Right kidney (tissue), 1 donor: ENCODE data around the gene FAM219A.

Experiments used
- DNase-seq: peaks from one replicate; pipeline ENCODE4 v3.0.0-alpha.2; 2016

FAM219A gene

DNA sequence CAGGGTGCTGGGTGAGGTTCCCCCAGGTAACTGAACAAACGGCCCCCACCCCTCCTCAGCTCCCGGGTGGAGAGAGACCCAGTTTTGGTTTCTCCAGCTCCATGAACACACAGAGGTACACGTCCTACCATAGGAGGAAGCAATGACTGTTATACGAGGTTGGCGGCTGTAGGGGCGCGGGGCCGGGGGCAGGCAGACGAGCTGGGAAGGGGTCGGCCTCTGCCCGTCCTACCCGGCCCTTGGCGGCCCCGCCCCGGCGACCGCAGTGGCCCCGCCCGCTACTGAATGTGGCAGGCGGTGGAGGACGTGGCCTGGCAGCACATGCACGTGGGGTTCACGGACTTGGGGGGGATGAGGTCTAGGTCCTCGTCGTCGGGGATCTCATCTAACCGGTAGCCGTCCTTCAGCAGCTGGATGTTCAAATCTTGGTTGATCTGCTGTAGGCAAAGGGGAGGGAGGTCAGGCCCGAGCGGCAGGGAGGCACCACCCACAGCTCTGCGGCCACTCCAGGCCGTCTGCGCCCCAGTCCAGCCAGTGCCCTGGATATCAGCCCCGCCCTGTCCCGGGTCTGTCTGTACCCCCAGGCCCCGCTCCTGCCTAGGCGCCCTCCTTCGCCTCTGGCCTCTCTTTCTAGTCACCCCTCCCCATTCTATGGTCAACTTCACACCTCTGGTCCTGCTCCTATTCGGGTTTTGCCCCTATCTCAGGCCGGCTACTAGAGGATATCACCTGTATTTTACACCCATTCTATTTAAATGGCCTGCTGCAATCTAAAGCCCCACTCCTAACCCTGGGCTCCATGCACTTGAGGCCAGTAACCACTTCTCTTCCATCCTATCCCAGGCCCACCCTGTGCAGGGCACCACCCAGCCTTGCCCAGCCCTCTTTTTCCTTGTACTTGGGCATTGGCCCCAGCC, 57.4 kb downstream of the FAM219A start:
- DNase-seq, result no peak

DNA sequence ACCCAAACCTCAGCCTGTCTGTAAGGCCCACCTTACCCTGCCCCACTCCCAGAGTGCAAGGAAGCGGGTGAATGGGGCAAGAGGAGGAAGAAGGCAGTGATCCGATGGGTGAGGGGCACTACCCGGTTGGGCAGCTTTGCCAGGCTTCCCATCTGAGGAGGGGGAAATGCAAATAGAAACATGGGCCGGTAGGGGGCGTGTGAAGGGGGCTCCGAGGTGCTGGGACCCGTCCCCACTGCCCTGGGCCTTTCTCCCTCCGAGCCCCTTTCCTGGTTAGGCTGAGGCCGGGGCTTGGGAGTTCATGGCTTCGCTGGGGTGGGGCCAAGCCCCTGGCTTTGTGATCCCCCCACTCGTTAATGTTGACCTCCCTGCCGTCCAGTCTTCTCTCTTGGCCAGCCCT, 58.1 kb downstream of the FAM219A start:
- no peak for DNase-seq

DNA sequence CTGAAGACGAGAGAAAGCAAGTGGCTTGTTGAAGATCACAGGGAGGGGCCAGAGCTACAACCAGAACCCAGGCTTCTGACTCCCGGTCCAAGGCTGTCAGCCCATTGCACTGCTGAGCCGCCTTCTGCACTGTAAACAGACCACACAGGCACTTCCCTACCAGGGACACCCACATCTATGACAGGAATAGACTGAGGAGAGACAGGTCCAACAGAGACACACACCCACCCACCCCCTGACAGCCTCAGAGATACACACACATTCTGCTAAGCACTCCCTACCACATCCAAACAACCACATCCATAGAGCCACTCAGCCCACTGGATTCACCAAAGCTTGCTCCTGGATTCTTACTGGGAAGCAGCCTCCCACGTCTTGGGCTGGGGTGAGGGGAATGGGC, 58.6 kb downstream of the FAM219A start:
- DNase-seq, result no peak

DNA sequence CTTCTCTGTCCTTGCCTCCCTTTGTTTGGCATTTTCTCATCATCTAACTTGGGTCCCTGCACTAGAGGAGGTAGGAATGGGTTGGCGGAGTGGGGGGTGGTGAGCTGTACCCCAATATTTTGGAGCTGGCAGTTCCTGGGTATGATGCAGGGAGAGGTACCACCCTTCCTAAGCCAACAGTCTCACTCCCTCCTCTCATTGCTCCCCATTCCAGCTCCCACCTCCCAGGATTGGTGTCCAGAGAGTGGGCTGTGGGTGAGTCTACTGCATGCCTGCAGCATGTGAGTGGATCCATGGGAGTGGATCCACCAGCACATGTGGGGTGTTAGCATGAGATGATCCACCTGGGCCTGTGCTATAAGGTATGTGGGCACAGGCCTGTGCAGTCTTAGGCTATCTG, 59.5 kb downstream of the FAM219A start:
- no peak for DNase-seq

DNA sequence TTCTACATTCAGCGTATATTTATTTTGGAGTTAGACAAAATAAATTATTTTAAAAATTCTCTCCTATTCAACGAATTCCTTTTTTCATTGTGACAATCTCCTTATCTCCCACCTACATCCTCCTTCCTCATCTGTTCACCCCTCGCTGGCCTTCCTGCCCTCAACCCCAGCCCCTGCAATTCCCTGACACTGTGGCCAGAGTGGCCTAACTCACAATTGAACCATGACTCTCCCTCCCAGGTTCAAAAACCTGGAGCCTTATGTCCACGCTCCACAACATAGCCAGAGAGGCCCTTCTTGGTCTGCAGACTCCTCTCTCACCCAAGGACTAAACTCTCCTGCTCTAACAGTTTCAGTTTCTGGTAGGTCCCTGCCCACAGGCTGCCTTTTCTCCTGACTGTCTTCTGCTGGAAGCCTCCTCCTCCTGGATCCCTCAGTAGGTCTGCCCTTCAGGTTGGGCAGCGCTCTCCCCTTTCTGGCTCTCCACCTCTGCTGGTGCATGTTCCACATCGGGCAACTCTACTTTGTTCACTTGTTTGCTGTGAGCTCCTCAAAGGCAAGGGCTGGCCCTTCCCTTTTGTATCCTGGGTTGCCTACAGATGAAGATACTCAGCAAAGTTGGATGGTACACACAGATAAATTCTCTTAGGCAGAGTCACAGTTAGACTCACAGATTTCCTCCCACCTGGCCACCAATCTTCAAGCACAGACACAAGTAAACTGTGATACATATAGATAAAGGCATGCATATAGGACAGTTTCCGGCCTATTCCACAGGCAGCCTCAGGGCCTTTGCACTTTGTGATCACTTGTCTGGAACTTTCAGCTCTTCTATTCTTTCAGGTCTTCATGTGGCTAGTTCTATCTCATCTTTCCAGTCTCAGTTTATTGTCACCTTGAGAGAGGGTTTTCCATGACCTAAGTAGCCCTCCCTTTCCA, 61.8 kb downstream of the FAM219A start:
- DNase-seq, result no peak

DNA sequence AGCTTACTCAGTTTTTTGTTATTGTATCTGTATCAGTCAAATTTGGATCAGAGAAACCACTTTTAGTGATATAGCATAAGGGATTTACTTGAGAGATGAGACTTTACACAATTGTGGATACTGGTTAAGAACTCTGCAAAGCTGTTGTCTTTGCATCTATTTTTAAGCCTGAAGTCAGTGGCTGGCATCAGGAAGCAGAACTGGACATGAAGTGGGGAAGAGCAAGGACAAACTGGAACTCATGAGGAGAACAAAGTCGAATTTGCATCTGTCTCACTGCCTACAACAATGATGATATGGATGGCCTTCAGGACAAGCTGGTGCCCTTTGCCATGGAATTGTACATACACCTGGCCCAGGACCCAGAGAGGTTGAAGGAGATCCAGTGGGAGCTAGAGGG, 65.9 kb downstream of the FAM219A start:
- no peak for DNase-seq

DNA sequence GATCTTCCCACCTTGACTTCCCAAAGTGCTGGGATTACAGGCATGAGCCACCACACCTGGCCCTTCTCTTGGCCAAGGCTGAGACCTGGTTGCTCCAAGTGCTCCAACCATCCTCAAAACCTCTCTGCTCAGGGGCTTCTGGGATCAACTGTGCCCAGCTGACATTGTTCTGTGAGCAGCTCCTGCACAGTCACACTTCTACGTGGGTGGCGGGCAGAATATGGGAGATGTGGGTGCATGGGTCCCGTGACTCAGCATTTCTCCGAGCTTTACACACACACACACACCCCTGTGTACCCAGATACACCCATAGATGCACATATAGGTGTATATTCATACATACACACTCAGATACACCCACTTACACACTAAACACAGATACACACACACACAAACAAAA, 71.1 kb downstream of the FAM219A start:
- DNase-seq, result no peak

DNA sequence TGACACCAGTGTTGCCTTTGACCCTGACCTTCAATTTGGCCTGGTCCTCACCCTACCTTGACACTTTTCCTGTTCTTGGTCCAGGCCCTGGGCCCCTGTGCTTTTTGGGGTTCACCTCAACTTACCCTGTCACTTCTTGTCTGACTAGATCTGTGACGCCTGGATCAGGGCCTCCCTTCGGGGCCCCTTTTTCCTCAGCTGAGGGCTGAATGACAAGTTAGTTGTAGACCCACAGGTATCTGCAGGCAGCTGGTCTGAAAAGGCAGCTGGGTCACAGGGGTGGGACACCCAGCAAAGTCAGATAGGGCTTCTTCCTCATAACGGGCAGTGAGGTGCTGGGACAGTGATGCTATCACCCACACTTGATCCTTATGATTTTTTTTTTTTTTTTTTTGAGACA, 71.7 kb downstream of the FAM219A start:
- DNase-seq, result no peak

DNA sequence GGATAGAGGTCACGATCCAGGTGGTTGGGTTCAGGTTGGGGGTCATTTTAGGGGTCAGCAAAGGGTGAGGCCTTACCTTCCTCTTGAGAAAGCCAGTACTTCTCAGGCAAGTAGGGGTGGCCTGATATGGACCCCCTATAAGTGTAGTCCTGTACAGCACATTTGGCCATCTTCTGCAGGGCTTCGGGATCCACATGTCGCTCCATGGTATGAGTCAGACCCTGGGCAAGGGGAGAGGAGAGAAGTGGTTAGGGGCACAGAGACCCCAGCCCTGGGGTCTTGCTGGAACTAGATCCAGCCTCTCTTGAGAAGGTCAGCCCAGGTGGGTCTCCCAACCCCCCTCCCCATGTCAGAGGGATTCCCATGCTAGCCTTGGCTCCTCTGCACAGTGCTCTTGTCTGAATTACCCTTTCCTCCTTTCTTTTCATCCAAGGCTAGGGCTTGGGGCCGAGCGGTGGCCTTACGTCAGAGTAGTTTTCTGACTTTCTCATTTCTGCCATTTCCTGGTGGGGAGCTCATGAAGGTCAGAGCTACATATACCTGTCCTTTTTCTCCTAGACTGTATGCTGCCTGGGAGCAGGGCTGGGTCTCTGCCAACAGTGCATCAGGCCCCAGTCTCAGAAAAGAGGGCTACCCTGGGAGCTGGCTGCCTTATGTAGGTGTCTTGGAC, 72.7 kb downstream of the FAM219A start:
- DNase-seq, result no peak

DNA sequence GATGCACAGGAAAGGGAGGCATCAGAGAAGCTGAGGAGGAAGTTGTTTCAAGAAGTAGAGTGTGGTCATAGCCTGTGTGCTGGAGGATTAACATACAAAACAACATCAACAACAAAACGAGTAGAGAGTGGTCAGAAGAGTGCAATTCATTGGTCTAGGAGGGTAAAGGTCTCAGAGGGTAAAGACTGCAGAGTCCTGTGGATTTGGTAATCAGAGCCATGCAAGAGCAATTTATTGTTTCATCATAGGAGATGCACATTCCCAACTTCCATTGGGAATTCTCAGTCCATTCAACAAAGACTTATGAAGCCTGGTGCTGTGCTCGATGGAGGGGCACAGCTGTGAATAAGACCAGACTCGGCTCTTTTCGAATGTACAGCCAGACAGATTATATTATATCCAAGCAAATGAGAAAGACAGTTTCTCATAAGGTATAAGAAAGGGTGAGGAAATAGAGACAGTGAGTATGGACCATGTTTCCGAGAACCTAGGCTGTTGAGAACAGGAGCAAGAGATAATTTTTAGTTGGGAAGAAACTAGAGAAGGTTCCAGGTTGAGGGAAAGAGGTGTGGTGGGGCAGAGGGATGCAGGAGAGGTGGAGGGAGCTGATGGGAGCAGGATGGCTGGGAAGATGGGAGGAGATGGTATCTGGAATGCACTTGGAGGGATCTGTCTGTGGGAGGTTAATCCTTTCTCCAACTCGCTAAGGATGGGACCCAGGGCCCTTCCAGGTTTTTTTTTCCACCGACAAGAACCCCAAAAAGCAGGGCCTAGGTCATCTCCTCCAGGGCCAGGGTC, 73.8 kb downstream of the FAM219A start:
- no peak for DNase-seq

DNA sequence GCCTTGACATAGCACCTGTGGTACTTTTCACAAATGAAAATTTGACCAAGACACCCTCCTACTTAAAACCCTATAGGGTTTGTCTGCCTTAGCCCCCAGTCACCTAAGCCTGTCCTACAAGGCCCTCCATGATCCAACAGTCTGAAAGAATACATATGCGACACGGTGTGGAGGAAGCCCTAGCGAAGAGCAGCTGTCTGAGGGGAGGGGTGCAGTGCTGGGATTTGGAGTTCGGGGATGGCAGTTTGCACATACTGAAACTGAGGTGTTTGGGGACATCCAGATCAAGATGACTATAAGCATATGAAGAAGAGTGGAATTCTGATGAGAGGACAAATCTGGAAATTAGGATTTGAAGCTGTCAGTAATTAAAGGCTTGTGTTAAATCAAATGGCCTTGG, 74.5 kb downstream of the FAM219A start:
- DNase-seq, result no peak

DNA sequence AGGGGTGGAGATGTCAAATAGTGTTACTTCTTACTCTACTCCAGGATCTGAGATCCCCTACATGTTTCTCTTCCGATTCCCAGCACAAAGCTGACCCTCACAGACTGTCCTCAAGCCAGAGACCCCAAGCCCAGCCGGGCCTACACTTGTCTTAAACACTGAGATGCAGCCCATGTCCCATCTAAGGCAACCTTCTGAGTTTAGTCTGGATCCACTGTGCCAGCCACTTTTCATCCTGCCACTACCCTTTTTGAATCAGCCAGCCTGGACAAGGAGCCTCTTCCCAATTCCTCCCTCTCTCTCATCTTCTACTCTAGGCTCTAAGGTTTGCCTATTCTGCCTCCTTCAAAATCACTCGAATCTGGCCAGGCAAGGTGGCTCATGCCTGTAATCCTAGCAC, 75.5 kb downstream of the FAM219A start:
- DNase-seq, result no peak

DNA sequence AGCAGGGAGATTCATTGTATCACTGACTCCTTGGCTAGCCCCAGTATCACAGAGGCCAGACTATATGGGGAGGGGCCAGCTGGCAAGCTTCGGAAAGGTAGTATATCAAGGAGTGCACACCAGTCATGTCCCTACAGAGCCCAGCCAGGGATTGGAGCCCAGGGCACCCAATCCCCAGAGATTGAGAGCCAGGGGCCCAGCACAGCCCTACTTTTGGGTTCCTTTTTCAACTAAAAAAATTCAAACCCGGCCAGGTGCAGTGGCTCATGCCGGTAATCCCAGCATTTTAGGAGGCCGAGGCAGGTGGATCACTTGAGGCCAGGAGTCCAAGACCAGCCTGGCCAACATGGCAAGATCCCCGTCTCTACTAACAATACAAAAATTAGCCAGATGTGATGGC, 76.3 kb downstream of the FAM219A start:
- no peak for DNase-seq

DNA sequence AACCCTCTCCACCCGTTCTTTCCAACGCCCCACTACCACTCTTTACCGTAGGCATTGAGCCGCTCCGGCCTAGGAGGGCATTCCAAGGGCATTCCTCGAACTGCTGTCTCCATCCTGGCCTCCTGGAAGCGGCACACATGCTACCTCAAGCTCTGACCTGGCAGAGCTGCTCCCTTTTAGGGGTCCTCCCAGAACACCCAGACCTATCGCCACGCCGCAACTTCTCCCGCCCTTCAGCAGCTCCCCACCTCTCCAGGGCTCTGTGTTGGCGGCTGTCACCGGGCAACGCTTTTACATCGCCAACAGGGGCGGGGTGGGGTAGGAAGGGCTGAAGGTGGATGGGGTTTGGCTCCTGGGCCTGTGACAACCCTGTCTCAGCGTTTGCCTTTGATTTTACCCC, 77.0 kb downstream of the FAM219A start:
- no peak for DNase-seq

DNA sequence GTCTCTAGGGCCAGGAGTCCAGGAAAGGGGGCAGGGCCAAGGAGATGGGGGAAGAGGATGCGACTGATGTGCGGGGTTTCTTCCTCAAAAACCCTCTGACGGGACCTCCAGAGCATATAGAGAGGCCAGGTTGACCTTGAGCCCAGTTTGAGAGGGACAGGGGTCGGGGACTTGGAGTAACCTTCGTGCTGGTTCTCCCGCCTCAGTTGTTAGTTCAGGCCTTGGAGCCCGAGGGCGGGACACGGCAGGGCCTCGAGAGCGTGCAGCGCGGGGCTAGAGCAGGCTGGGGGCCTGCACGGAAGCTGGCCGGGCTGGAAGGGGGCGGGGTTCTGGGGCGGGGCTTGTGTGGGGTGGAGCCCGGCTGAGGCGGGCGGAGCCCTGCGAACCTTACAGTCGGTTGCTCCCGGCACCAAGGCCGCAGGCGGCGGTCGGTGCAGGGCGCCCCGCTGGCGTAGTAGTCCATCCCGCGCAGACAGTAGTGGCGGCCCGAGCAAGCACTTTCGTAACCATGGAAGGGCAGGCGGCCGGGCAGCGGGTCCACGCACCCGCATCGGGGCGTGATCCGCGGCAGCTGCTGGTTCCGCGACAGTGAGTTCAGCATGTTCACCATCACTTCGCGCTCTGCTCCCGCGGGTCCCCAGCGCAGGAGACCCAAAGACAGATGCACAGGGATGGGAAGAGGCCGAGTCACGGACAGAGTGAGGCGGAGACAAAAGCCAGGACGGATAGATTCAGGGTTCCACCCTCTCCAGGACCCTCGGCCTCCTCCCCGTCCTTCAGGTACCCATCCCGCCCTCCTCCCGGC, 77.7 kb downstream of the FAM219A start:
- peak; percentile 78 for DNase-seq

DNA sequence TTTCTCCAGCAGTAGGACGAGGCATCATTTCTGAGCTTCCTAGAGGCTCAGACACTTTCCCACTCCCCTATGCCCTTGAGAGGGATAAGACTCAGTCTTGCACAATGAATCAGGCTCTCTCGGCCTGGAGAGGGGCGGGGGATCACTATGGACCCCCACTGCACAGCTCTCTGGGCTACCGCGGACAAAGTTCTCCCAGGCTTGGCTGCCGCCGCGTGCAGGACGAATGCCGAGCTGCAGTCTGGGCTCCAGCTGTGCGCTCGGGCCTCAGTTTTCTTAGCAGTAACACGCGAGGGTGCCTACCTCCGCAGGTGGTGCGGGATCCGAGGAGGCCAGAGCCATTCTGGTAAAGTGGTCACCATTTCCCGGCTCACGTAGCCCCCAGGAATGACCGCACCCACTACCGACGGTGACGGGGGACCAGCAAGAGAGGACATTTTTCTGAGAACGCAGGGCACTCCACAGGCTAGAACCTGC, 78.3 kb downstream of the FAM219A start:
- DNase-seq, result peak; percentile 60

DNA sequence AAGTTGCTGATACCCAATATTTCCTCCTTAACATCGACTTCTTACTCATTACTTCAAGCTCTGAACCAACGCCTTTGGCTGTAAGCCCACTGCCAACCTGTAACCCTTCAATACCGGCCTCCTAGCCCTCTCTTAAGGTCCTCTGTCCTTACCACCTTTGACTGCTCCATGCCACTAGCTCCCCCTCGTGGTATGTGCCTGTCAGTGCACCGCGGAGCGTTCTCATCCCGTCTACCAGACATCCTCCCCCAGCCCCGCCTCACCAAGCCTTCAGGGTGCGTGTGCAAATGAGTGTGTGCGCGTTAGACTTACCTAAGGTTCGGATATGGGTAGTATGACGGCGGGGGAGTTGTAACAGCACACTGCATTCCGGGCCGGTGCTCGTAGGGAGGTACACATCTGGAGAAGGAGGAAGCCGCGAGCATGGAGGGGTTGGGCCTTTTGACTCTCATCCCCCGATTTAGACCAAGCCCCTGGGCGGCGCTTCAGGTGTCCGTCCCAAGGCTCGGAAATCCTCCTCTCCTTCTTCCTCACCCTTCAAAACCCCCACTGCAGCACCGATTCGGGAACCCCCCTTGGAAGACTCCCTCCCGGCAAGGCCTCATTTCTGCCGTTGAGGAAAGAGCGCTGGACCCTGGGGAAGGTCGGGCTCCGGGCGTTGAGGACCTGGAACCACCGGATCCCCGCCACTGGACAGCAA, 78.9 kb downstream of the FAM219A start:
- DNase-seq, result peak; percentile 80

DNA sequence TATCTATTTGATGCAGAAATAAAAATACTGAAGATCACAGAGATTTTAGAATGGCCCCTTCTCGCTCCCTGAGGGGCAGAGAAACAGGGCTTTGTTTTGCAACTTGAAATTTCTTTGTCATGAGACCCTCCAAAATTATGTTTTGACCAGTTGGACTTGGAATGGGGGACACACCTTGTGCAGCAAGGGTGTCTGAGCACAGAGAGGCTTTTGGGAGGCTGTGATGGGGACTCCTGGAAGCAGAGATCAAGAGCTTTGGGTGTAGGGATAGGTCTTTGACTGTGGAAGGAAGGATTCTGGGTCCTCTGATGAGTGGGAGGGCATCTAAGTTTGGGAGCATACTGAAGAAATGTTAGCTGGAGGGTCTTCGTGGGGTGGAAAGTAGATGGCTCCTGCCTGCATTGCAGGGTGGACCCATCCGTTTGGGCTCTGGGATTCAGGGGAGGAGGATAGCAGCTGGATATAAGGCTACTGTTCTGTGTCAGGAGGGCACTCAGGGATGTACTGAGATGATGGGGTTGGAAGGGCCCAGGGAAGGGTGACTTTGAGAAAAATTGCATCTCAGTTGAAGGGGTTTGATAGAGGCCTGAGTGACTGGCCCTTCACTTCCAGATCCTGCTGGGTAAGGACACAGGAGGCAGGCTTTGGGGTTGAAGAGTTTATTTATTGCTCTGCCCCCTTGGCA, 79.9 kb downstream of the FAM219A start:
- DNase-seq, result no peak

DNA sequence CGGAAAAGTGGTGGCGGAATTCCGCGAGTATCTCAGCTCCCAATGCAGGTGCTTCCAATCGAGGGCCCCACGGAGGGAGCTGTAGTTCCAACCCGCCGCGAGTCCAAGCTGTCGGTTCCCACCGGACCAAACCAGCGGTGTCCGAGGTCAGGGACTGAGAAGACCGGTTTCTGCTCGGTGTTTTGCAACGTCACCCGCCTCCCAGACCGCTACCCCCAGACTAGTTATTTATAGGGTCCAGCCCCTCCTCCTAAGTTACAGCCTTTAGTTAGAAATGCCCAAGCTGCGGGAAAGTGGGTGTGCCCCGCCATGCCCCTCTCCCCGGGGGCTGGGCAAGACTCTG, 81.0 kb downstream of the FAM219A start:
- no peak for DNase-seq
